AG04449 (cell line): ENCODE data around the gene CNTN2.

Experiments used
- CTCF ChIA-PET: fragments of 350-600 bp; formaldehyde crosslinking; extraction: SDS; loops from one replicate; lab custom pipeline; 2021; ENCODE audit warnings: antibody characterized with exemption; lab: Yijun Ruan, JAX
- POLR2A ChIA-PET: fragments of 400-600, 350-600 bp; formaldehyde crosslinking; extraction: SDS; loops from one replicate; lab custom pipeline; 2020; ENCODE audit warnings: antibody characterized with exemption, inconsistent platforms; lab: Yijun Ruan, JAX
- DNase-seq: peaks from one replicate; pipeline ENCODE4 v3.0.0-alpha.2; 2010; ENCODE audit warnings: low read depth, low spot score
- H3K4me3 ChIP-seq: 2 replicates; pipeline ENCODE4 v1.5.1; 2011; ENCODE audit warnings: low read depth, mild to moderate bottlenecking, control low read depth, low read length
- CTCF ChIP-seq: IDR thresholded peaks from one replicate; pipeline ENCODE4 v1.5.1; 2011; ENCODE audit warnings: mild to moderate bottlenecking, moderate library complexity, low read length, control low read depth, inconsistent platforms; ENCODE audit not compliant: insufficient read depth; ENCODE audit errors: missing control alignments

CNTN2 gene

GRCh38 chr1:205017766-205018165, 25.2 kb upstream of the CNTN2 start:
- H3K4me3 ChIP-seq, result no peak overlapping the region
- no peak for TF ChIP-seq CTCF
- ChIA-PET CTCF (interaction anchor here (1.3 to 2.1 kb wide), 3 partner anchors 28 to 44 kb away, joined by 3 to 8 read pairs (median 4); no protein-coding TSS in a partner anchor), POLR2A (no interaction called here)
- no peak for DNase-seq

- TF ChIP-seq CTCF, result no peak
- H3K4me3 ChIP-seq, result no peak overlapping the region
- no peak for DNase-seq
- ChIA-PET POLR2A (no interaction called here), CTCF (interaction anchor here (1.3 to 2.1 kb wide), 2 partner anchors 29 to 43 kb away, joined by 3 to 8 read pairs; no protein-coding TSS in a partner anchor)
These were observed 24.6 kb upstream of the CNTN2 start for GRCh38 chr1:205018381-205018780.

- CTCF ChIA-PET, result interaction anchor here (1.9 kb wide), 1 partner anchor 41 kb away, joined by 10 read pairs; no protein-coding TSS in a partner anchor
- POLR2A ChIA-PET, result no interaction called here
These were observed 22.5 kb upstream of the CNTN2 start for GRCh38 chr1:205020466-205020865.

GRCh38 chr1:205024679-205025078, 18.3 kb upstream of the CNTN2 start:
- ChIA-PET POLR2A (no interaction called here), CTCF (interaction anchor here (0.6 to 1.0 kb wide), 3 partner anchors 34 to 37 kb away, joined by 3 to 4 read pairs (median 3); no protein-coding TSS in a partner anchor)
- no peak for TF ChIP-seq CTCF
- DNase-seq, result no peak
- no peak overlapping the region for H3K4me3 ChIP-seq

More at GRCh38 chr1:205020466-205020865, 22.5 kb upstream of the CNTN2 start:
- no peak overlapping the region for H3K4me3 ChIP-seq
- DNase-seq, result no peak
- TF ChIP-seq CTCF, result no peak

- ChIA-PET POLR2A (no interaction called here), CTCF (interaction anchor here (0.6 to 1.4 kb wide), 3 partner anchors 13 to 36 kb away, joined by 3 to 5 read pairs (median 3); no protein-coding TSS in a partner anchor)
- no peak for DNase-seq
- no peak for TF ChIP-seq CTCF
- H3K4me3 ChIP-seq, result no peak overlapping the region
These were observed 17.8 kb upstream of the CNTN2 start for GRCh38 chr1:205025239-205025638.

GRCh38 chr1:205026181-205026580, 16.8 kb upstream of the CNTN2 start:
- TF ChIP-seq CTCF, result no peak
- ChIA-PET CTCF (interaction anchor here (1.3 to 1.4 kb wide), 2 partner anchors 14 to 35 kb away, joined by 3 to 5 read pairs; no protein-coding TSS in a partner anchor), POLR2A (no interaction called here)
- no peak for DNase-seq
- no peak overlapping the region for H3K4me3 ChIP-seq
